GM19438 (cell line): ENCODE data around the gene HOXB9.

ENCODE experiments used
- ATAC-seq: cut with Tn5 transposase; IDR thresholded peaks from one replicate; pipeline ENCODE4 v1.9.1; 2021; ENCODE audit warnings: low read depth; ENCODE audit not compliant: unreplicated experiment

Gene HOXB9

DNA sequence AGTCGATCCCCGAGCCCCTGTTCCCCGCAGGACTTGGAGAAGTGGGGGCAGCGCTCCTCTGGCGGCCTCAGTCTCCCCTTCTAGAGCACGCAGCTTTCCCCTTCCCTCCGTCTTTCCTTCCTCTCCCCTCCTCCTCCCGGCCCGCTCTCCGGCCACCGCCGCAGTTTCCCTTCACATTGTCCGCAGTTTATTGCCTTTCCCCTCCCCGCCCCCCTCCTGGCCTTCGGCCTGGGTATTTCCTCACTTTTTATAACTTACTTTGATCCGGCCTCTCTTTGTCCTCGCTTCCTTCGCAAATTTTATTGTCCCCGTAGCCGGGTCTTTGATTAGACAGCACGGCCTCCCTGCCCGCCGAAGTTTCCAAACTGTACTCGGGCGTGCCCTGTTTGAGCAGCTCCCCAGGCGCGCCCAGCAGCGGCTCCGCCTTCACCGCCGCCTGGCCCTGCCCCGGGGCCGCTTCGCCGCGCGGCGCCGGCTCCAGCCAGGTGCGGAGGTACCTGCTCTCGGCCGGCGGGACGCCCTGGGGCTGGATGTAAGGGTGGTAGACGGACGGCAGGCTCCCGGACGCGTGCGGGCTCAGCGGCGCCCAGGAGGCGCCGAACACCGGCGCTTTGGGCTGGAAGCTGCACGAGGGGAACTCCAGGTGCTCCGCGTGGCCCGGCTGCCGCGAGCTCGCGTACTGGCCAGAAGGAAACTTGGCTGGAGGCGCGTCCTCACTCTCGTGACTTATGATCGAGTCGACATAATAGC is 488 bp downstream of the HOXB9 start:
- no peak for ATAC-seq

DNA sequence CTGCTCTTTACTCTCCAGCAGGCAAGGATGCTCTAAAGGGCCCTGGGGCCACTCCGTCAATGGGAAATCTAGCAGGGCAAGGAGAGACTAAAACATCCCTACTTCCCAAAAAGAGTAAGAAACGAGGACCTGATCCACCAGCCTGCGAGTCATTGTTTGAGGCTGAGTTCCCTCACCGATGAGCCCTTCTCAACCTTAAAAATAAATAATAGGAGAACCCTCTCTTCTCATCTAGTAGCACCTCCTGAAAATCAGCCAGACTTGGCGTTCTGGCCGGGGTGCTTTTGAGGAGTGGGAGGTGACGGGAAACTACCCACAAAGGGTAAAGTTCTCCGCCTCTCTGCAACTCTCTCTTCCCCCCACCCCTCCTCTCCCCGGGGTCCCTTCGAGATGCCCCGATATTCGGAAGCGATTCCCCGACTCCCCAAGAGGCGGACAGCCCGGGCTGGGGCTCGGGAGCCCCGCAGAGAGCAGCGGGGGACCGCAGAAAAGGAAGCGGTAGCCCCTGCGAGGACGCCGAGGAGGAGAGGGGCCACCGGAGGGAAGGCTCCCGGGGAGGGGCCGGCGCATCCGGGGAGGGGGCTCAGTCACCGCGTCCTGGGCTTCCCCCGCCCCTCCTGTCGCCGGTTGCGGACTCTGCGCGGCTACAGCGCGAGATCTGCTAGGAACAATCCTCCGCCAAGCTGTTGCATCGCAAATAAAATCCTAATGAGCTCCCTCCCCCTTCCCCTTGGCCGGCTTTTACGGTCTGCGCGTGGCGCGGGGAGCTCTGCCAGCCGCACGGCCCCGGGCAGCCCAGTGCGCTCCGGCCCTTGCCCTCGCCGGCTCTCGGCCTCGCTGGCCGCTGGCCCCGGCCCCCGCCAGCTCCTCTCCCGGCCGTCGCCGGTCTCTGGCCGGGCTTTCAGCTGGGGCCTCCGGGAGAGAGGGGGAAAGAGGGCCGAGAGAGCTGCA is 1.3 kb downstream of the HOXB9 start:
- ATAC-seq: no peak

DNA sequence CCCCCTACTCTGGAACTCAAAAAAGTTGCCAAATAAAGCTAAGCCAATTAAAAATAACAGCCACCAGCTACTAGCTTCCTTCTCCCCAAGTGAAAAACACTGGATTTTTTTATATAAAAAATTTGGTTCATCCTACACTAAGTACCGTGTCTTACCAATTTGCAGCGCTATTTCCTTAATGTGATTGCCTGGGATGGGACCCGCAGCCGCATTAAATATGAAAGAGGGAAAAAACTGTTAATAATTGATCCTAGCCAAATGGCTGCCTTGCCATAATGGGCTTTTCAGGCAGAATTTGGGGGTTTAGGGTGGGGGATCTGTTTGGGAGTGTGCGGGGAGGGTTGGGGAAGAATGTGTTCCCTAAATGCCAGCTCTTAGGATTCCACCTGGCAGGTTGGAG is 2.0 kb downstream of the HOXB9 start:
- ATAC-seq: no peak

DNA sequence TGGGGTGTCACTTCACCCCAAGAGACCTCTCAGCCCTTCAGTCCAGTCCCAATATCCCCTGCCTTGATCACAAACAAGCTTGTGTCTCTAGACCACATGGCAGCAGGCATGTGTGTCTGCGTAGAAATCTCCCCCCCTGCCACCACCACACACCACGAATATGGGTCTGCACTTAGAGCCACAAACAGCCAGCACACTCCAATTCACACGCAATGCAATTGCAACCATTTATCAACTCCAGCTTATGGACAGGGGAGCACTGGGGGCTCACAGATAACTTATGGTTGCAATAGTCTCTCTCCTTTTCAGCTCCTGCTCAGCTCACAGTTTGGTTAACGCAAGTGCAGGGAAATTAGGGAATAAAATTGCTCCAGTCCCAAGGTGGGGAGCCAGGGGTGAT is 2.6 kb downstream of the HOXB9 start:
- ATAC-seq: no peak

DNA sequence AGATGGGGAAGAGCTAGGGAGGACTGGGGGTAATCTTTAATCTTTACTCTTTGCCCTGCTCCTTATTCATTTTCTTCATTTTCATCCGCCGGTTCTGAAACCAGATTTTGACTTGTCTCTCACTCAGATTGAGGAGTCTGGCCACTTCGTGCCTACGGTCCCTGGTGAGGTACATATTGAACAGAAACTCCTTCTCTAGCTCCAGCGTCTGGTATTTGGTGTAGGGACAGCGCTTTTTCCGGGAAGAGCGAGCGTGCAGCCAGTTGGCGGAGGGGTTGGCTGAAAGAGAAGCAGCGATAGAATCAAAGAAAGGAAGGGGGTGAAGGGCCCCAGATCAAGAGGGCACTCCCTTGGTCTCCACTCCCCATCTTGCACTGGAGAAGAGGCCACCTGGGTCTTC is 3.3 kb downstream of the HOXB9 start:
- no peak for ATAC-seq

DNA sequence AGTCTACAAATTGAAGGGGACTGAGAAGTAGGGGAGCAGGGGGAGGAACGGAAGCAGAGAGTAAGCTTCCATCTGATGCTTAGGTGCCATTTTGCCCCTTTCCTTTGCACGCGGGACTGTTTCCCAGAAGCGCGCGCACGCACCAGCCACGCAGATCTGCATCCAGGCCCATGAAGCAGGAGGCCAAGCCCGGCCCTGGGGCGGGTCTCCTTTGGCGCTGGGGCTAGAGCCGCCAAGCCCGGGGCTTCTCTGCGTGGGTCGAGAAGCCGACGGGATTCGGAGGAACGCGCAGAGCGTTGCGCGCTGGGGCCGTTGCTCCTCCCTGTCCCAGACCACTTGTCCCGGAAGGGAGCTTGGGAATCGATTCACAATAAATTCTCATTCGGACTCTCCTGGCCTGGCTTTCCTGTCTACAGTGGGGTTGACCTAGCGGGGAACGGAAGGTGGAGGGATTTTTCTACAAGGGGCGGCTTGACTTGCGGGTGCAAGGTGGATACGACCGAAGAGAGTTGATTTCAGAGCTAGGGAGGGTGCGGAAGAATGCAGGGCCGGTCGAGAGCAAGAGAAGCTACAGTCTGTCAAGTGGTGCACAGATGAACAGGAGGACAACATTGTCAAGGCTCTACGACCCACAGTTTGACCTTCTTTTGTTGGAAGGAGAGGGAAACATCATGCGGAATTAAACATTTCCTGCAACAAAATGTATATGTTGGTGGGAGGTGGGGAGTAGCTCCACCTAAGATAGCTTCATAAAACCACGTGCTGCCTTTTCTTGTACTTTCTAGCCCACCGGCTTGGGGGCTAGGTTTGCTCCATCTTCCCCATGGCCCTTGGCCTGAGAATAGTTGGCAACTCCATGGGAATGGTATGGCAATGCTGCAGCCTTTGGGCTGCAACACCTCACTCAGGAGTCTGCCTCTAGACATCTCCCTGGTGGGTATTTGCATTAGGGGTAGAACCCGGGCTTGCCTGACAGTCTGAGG is 4.5 kb downstream of the HOXB9 start:
- ATAC-seq: no peak

DNA sequence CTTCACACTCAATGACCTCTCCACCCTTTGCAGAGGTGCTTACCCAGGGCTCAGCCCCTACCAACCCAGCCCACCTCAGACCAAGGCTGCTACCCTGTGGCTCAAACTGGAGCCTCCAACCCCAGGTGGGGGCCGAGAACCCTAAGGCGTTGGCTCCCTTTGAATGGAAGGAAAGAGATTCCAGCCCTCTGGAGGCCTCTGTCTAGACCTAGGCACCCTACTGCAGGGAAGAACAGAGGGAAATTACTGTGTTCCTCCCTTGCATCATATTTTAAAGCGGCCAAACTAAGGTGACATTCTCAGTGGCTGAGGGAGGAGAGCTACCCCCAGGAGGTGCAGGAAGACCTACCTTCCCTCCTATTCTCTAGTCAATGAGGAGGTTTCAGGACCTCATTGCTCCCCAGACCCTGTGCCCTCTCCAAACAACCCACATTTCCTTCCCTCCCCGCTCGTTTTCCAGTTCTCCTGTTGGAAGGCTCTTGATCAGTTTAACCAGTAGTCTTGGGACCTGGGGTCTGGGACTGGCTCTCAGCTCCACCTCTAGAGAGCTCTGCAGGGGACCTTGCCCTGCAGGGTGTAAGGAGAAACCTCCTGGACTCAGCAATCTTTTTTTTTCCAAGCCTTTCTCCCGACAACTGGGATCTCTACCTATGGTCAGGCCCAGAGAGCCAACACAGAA is 5.6 kb downstream of the HOXB9 start:
- no peak for ATAC-seq

DNA sequence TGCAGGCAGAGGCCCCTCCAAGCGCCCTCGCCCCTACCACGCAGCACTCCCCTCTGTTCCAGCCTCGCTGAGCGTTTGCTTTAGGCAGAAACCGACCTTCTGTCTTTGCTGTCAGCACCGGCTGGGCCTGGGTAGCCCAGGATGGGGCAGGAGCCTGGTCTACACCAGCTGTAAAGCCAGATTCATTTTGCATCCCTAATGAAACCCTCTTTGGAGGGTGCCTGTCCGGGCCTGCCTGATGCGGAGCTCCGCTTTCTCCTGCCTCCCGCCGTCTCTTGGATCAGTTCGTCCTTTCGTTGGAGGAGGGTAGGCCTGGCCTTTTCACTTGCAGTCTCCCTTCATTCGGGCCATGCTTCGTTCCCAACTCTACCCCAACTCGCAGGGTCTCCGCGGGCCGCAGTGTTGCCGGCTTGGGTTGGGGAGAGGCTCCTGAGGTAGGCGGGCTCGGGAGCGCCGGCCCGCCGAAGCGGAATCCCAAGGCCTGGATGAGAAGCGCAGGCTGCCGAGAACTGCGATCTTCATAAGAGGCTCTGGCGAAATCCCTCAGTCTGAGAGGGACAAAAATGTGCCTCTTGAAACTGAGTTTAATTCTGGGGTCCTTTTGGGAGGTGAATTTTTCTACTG is 6.2 kb downstream of the HOXB9 start:
- no peak for ATAC-seq

DNA sequence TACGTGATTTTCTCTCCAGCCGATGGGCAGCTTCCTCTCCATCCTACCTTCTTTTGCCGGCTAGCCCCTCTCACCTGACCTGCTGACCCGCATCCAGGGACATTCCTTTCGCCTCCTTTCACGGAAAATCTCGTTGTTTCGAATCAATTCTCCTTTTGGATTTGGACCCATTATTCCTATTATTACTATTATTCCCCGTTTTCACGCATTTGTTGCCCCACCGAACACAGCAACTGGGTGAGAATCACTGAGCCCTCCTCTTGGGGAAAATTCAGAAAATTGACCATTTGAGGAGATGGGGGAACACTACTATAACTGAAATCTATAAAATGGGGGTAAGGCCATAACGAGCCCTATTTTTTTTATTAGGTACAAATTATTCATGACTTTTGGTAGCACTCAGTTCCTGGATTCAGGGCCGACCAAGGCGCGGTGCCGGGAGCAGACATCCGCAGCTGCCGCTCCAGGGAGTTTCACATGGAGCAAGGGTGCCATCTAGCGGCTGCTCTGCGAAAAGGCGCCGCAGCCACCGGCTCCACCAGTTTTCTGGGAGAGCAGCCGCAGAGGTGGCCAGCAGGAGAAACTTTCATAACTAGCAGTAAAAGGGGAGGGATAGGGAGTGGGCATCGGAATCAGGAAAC is 7.8 kb downstream of the HOXB9 start:
- no peak for ATAC-seq

DNA sequence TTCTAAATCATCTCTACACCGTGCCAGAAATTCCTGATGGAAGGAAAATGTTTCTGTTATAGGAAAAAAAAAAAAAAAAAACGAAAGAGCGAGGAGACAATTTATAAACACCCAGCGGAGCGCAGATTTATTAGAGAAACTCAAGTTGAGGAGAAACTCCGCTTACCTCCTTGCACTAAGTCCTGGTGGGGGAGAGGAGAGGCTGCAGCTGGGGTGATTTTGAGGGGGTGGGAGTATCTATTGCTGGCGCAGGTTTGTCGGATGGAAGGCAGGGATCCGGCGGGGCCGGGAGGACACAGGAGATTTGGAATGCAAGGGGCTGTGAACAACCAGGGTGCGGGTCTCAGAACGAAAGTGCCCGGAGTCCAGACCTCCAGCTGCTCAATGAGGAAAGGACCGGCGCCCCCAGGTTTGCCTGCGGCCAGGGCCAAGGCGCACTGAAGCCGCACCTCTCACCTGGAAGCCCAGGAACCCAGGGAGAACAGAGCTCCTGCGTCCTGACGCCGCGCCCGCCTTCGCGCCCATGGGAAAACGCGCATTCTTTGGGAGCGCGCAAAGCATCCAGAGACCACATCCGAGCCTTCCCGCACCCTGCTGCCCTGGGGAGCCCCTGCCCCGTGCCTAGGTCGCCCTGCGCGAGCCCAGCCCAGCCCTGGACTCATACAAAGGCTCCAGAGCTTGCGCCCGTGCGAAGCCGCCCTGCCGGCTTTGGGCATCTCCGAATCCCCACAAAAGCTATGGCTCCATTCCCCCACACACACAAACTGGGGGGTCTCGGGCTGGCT is 8.5 kb downstream of the HOXB9 start:
- ATAC-seq: no peak

DNA sequence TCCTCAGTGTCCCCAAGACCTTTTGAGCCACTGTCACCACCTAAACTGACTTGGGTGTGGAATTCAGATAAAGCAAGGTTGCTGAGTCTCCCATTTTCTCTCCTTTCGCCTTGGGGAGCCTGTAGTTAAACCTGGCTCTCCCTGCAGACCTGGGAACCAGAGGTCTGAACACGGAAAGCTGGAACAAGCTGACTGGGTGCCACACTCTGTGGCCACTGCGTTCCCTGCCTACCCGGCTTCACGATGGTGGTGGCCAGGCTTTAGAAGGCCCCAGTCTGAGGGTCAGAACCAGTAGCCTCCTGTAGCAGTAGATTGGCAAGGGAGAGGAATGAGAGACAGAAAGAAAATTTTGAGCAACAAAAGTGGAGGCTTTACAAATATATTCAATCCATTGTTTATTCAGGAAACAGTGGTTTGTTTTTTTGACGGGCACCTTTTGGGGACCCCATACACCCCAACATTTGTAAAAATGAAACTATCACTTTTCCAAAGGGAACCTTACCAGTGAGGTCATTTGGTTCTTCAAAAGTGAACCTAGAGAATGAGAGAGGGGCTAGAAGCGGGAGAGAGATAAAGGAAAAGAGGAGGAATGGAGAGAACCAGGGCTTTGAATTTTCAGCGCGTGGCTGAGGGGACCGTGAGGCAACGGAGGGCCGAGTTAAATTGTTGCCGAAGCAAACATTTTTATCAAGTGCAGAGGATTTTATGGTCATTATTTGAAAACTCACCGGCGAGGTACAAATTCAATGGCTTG is 9.3 kb downstream of the HOXB9 start:
- ATAC-seq: no peak

DNA sequence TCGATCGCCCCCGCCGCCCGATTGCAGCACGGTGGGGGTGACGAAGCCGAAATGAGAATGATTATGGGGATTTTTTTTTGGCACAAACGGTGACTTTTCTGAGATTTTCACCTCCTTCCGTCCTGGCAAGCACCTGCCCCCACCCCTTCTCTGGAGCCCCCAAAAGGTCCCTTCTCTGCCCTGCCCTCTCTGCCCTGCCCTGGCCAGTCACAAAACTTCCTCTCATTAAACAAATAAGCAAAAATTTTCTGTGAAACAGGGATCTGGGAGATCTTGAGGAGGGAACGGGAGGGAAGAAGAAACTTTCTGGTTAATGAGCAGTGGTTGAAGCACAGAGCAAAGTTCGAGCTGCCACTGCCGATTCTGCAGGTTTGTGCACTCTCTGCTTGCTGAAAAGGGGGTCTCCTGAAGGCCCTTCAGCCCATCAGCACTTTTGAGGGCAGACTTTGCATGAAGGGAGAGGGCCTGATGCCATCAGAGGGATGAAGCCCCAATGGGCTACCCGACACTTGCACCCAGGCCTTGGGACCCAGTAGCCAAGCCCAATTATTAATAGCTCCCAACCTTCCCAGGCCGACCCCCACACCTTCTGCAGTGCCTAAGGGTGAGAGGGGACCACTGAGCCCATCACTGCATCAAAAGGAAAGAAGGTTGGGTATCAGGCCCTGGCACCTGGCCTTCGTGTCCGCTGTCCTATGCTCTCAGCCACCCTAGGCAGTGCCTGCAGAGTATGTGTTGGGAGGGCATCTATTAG is 10.0 kb downstream of the HOXB9 start:
- ATAC-seq: no peak

DNA sequence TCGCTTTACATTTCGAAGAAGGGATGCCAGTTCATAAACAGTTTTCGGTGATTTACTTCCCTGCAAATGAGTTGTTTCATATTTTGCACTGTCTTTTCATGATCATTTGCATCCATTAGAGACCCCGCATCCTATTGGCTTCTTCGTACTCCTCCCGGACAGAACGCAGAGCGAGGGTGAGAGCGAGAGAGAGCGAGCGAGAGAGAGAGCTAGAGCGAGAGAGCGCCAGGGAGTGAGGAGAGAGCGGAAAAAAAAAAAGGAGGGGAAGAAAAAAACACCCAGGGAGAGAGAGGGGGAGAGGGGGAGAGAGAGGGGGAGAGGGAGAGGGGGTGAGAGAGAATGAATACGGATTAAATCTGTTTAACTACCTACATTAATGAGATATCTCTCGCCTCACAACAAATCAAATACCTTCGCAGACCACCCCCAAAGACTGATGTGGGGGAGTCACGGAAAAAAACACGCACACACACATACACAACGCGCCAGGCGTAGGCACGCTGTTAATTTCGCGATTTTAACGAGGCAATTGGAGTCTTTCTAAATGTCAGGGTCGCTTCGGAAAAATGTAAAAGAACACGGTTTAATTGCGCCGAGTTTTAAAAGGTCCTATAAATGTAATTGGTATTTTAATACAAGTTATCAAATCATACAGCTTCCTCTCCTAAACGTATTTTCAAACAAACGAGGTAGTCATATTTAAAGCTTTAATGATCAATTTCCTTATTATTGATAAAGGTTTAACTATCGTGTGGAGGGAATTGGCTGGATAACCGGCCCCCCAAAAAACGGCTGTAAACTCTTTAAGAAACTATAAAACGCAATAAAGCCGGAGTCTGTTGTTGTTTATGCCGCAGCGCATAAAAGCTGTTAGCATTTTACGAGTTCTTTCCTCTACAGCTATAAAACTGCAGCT is 10.9 kb downstream of the HOXB9 start, which contains the start of gene HOXB8:
TSS of gene HOXB8 (minus strand) at position 246 of the 916 bp plus-strand sequence. CDS start 588 bp downstream, outside the sequence.
- no peak for ATAC-seq

DNA sequence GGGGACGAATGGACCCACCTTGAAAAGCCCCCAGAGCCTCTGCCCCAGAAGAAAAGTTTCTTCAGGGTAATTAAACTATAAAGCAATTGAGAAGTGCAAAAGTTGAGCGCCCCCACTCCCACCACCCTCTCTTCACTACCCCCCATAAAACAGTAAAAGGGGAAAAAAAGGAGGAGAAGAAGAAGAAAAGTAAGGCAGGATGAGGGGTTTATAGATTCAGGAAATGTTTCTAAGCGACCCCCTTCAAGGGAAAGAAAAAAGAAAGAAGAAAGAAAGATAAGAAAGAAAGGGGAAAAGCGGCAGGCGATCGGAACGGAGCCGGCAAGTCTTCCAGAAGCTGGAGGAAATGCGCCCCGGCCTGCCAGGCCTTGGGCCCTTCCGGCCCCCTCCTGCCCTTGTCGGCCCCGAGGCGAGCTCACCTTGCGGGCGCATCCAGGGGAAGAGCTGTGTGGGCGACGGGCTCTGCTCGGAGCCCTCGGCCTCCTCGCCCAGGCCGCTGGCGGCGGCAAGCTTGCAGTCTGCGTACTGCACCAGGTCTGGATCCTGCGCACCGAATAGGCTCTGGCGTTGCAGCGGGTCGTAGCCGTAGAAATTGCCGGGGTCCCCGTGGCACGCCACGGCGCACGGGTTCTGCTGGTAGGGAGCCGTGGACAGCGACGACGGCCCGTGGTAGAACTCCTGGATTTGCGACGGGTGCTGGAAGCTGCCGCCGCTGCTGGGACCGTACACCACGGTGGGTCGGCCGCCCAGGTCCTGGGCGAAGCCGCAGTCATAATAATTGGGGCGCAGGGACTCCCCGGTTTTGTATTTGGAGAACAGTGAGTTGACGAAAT is 12.1 kb downstream of the HOXB9 start:
- ATAC-seq: no peak
